HPDE6-E6E7 (cell line): Measurements from ENCODE around the gene FAM171A2.

Source experiments
- DNase-seq: peaks from one replicate; pipeline ENCODE4 v3.0.0; 2011; ENCODE audit warnings: missing footprints; ENCODE audit errors: extremely low spot score

Gene FAM171A2

GRCh38 chr17:44361292-44362260 lies 2.1 kb downstream of the FAM171A2 start:
- DNase-seq = no peak

GRCh38 chr17:44360826-44361225 lies 2.8 kb downstream of the FAM171A2 start:
- no peak for DNase-seq

- no peak for DNase-seq
Measured at GRCh38 chr17:44360144-44360533, 3.5 kb downstream of the FAM171A2 start.

GRCh38 chr17:44359458-44360143 lies 4.1 kb downstream of the FAM171A2 start:
- no peak for DNase-seq

- DNase-seq = no peak
Measured at GRCh38 chr17:44359006-44359405, 4.6 kb downstream of the FAM171A2 start.

GRCh38 chr17:44358066-44358465 lies 5.6 kb downstream of the FAM171A2 start:
- DNase-seq = no peak

- no peak for DNase-seq
Measured at GRCh38 chr17:44356241-44356640, 7.4 kb downstream of the FAM171A2 start.

GRCh38 chr17:44355642-44356099 lies 8.0 kb downstream of the FAM171A2 start:
- DNase-seq = no peak

- DNase-seq = no peak
Measured at GRCh38 chr17:44354582-44355561, 8.8 kb downstream of the FAM171A2 start.

GRCh38 chr17:44353672-44354331 lies 9.9 kb downstream of the FAM171A2 start:
- DNase-seq = no peak

GRCh38 chr17:44352828-44353671 lies 10.6 kb downstream of the FAM171A2 start:
- DNase-seq = no peak

- DNase-seq = no peak
Measured at GRCh38 chr17:44351961-44352827, 11.5 kb downstream of the FAM171A2 start.

GRCh38 chr17:44351464-44351863 lies 12.2 kb downstream of the FAM171A2 start:
- DNase-seq = no peak

GRCh38 chr17:44350733-44351226 lies 12.9 kb downstream of the FAM171A2 start:
- DNase-seq = no peak

- DNase-seq = no peak
Measured at GRCh38 chr17:44349553-44350070, 14.0 kb downstream of the FAM171A2 start.

- no peak for DNase-seq
Measured at GRCh38 chr17:44348988-44349364, 14.7 kb downstream of the FAM171A2 start.

GRCh38 chr17:44348234-44348987 lies 15.2 kb downstream of the FAM171A2 start:
- DNase-seq = peak; percentile 96
